Activated CD8-positive, alpha-beta memory T cell treated with anti-CD3 and anti-CD28 coated beads, Interleukin-2, amount 50 U/mL, for 4 hours (primary cell): Measurements from ENCODE around the gene IP6K1.
"Not testable (repeated sequence)": the region's sequence is repeated elsewhere in the genome, so short reads cannot be mapped to it uniquely, and the experiment has no call there.

Experiments
- DNase-seq: peaks from one replicate; pipeline ENCODE4 v3.0.0-alpha.2; 2020

The IP6K1 gene

DNA sequence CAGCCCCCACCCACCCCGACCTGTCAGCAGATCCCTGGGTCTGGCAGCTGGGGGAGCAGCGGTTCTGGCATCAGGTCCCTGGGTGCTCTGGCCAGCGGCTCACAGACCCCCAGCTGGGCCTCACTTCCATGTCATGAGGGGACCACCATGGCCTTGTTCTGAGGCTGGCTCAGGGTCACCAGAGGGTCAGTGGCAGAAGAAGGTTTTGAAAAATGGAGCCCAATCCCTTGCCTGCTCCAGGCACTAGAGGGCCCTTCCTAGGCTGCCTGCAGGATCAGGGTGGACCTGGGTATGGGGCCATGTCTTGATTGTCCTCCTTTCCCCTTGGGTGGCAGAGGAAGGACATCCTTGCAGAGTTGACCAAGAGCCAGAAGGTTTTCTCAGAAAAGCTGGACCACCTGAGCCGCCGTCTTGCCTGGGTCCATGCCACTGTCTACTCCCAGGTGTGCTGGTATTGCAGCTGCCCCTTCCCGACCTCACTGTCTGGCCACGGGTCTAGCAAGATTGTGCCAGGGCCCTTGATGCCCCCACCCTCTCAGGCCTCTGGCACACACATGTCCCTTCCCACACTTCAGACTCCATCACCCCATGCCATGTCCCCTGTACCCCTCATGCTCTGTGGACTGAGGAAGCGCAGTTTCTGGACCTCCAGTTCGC lies 79.8 kb downstream of the IP6K1 start:
- DNase-seq: no peak

DNA sequence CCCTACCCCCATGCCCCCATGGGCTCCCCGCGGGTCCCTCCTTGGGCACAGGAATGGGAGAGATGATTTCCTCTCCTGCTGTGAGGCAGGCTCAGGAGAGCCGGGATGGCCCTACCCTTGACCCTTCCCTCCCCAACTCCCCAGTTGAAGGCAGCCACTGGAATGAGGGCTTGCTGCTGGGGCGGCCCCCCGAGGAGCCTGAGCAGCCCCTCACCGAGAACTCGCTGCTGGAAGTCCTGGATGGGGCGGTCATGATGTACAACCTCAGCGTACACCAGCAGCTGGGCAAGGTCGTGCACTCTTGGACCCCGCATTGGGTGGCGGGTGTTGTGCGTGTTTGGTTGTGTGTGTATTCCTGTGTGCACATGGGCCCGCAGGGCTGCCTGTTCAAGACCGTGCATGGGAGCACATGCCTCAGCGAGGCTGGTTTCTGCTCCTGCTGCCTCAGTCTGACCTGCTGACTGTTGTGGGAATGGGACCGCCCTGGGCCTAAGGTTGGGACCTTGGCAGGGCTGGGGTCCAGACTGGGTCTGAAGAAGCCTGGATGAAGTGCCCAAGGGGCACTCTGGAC lies 80.9 kb downstream of the IP6K1 start:
- no peak for DNase-seq

DNA sequence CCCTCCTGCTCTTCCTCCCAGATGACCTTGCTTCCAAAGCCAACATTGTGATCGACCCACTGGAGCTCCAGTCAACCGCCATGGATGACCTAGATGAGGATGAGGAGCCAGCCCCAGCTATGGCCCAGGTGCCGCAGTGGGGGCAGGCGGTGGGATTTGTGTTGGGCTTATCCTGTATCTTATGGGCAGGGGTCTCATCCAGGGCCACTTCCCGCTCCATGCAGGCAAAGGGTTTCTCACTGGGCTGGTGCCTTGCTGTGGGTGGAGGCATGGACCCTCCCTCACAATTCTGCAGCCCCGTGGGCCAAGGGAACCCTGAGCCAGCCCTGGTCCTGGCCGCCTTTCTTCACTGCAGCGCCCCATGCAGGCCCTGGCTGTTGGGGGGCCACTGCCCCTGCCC lies 81.7 kb downstream of the IP6K1 start:
- no peak for DNase-seq

DNA sequence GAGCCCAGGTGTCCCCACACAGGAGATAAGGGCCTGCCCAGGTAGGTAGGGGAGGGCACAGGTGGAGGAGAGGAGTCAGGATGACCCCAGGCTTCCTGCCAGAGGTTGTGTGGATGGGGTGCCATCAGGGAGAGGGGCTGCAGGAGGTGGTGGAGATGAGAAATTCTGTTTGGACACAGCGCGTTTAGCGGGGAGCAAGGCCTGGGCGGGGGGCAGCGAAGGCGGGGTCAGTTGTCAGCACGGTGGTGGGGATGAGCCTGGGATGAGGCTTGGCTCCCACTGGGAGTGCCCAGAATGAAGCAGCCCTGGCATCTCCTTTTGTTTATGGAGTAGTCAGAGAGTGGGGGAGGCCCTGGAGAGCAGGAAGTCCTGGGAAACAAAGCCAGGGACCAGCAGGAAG lies 82.4 kb downstream of the IP6K1 start:
- DNase-seq: no peak

DNA sequence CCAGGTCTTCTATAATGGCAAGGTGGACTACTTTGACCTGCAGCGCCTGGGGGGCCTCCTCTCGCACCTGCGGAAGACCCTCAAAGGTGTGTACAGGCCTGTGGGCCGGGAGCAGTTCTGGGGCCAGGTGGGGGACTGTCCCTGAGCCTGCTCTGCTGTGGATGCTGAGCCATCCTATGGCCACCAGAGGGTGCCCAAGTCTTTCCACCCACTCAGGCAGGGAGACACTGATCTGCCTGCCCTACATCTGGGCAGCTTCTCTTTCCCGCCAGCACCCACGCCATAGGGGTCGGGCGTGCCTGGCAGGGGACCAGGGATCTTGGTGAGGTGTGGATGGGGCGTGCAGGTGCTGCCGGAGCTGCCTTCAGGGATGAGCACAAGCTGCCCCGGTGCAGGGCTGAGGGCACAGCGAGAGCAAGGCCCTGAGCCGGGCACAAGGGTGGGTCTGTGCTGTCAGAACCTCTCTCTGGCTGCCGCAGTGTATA lies 82.9 kb downstream of the IP6K1 start:
- peak; percentile 63 for DNase-seq

DNA sequence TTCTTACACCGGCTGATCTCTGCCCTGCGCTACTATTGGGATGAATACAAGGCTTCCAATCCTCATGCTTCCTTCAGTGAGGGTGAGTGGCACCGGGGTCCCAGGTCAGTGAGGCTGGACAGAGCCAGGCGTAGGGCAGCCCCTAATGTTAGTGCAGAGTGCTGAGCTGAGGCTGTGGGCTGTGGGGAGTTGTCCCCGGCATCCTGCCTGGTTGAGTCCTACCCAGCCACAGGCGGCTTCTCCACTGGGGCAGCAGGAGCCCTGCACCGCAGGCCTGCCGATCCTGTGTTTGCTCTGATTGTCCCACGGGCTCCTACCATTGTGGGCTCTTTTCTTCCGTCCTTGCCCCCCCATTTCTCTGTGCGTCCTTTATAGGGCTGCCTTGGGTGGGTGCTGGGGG lies 83.7 kb downstream of the IP6K1 start:
- no peak for DNase-seq

DNA sequence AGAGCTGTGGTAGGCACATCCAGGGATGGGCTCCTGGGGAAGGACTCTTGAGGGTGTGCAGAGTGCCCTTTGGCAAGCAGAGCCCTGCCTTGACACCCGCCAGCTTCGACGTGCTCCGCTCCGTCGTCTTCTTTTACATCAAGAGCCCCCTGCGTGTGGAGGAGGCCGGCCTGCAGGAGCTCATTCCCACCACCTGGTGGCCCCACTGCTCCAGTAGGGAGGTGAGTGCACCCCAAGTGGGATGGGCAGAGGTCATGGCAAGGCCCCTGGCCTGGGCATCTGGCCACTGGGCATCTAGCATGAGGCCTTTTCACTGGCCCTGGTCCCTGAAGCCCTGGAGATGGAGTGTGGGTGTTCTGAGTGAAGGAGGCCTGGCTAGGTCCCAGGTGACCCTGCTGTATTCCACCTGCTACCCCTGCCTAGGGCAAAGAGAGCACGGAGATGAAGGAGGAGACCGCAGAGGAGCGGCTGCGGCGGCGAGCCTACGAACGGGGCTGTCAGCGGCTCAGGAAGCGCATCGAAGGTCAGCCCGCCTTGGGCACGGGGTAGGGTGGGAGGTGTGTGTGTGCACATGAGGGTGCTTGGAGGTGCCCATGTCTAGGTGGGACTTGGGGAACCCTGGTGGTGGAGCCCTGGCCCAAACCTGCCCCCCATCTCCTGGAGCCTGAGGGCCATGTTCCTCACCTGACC lies 84.8 kb downstream of the IP6K1 start:
- no peak for DNase-seq

DNA sequence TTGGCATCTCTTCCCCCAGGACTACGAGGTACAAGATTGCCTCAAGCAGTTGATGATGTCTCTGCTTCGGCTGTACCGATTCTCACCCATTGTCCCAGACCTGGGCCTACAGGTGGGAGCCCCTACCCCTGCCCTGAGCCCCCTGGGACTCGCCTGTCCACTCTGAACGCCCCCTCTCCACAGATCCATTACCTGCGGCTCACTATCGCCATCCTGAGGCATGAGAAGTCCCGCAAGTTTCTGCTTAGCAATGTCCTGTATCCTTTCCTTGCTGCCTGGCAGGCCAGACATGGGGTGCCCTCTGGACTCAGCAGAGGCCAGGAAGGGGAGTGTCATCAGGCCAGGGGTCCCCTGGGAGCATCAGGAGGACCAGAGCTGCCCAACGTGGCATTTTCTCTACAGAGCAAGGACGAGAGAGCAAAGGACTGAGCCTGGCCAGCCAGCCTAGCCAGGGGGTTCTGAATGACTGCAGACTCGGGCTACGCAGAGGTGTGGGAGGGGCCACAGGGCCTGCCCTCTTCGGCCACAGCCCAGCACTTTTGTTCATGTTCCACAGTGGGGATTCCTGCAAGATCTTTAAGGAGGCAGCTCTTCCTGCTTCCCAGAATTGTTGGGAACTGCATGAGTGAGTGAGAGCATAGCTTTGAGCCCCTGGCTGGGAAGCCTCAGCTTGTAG lies 85.8 kb downstream of the IP6K1 start:
- DNase-seq: no peak

DNA sequence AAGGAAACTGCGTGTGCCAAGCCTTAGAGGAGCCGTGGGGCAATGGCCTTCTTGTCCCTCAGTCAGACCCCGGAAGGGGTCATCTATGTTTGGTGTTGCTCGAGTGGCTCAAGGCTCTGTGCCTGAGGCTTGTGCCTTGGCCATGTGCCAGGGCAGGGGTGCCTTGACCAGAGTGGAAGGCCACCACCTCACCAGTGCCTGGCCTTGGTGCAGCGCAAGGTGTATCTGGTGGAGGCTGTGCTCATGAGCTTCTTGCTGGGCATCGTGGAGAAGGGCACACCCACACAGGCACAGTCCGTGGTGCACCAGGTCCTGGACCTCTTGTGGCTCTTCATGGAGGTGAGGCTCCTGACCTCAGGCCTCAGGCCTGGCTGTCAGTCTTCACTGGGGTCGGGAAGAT lies 86.3 kb downstream of the IP6K1 start:
- DNase-seq: no peak

DNA sequence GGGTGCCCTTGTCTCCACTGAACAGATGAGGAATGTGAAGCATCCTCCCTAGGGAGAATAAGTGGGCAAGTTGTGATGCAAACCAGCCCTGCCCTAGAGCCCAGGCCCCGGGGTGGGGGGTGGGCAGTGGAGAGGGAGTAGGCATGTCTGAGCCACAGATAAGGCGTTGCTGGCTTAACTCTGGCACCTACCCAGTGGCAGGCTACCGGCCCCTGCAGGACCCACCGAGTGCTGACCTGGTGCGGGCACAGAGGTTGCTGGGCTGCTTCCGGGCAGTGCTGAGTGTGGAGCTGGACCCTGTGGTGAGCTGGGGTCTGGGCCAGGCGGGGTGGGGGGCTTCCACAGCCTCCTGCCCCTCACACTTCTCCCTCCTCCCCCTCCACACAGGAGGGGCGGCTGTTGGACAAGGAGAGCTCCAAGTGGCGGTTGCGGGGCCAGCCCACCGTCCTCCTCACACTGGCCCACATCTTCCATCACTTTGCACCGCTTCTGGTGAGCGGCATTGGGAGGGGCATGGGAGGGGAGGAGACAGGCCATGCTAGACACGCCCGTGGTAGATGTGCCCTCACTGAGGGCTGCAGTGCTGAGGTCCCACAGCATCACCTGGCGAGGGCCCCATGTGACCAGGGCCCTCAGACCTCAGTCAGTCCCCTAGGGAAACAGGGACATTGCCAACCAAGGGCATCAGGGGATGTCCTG lies 86.9 kb downstream of the IP6K1 start:
- DNase-seq: no peak

DNA sequence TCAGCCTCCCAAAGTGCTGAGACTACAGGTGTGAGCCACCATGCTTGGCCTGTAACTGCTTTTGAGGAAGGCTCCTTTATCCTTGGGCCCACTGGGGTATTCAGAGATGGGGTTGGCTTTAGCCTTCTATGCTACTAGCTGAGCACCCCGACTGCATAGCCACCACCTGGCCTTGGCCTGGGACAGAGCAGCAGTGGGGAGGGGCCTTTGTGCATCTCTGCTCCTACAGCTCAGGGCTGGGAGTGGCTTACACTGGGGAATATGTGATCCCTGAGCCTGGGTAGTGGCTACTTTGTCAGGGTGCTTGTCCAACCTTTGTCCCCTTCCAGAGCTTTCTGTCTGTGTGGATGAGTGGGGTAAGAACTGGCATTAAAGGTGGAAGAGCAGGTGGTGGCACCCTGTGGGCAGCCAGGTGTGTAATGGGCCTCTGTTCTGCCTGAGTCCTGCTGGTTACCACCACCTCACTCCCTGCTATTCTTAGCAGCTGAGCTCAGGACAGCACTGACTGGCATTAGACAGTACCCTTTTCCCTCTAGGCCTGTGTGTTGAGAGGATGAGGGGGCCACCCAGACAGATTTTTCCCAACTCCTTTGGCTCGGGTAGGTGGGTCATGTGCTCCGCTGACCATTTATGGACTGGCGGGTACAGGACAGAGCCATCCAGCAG lies 90.9 kb downstream of the IP6K1 start:
- not testable (repeated sequence) for DNase-seq

DNA sequence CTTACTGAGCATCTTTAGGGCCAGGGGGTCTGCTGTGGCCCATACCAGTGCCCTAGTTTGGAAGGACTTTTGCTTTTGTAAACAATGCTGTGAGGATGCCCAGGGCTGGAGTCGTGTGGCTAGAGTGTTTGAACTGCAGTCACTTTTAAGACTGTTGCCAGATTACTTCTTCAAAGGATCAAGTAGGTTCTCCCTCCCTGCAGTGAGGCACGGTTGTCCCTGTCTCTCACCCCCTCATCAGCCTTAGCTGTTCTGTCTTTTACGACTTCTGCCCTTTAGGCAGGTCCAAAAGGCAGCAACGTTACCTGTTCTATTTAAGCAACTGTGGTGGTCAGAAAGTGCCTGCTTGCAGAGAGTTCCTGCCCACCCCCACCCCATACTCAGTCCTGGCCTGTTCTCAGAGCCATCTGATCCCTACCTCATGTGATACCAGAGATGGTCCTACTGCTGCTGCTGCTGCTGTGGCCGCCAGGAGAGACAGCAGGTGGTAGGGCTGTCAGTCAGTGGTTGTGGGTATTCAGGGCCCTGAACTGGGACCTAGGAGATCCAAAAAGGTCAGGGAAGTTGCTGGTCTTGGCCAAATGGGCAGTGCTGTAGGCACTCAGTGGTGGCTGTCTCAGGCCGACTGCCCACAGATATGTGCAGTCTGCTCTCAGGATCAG lies 91.8 kb downstream of the IP6K1 start:
- DNase-seq: not testable (repeated sequence)

DNA sequence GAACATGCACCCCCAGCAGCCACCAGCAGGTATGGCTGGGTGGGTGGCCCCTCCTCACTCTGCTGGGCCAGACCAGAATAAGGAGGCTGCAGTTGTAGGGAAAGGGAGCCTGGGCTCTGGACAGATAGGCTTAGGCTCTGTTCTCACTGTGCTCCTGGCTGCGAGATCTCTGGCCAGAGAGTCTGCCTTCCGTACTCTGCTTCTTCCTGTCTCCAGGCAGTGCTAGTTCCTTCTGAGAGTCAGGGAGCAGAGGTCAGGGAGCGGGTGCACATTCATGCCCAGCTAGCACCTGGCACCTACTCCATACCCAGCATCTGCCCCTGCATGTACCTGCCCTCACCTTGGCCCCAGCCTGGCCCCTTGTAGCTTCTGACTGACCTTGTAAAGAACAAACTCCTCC lies 94.9 kb downstream of the IP6K1 start:
- DNase-seq: not testable (repeated sequence)

DNA sequence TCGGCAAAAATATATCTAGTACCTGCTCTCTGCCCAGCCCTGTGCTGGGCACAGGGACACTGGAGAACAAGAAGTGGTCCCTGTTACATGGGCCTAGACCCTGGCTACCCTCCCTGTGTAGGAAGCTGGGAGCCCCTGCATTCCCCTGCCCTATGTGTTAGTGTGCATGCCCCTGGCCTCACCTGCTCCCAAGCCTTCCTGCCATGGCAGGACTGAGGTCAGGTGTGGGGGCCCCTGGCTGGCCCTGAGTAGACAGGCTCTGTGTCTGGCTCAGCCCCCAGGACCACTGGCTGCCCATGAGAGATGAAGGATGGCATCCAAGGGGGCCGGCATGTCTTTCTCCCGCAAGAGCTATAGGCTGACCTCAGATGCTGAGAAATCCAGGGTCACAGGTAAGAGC lies 95.5 kb downstream of the IP6K1 start:
- not testable (repeated sequence) for DNase-seq

DNA sequence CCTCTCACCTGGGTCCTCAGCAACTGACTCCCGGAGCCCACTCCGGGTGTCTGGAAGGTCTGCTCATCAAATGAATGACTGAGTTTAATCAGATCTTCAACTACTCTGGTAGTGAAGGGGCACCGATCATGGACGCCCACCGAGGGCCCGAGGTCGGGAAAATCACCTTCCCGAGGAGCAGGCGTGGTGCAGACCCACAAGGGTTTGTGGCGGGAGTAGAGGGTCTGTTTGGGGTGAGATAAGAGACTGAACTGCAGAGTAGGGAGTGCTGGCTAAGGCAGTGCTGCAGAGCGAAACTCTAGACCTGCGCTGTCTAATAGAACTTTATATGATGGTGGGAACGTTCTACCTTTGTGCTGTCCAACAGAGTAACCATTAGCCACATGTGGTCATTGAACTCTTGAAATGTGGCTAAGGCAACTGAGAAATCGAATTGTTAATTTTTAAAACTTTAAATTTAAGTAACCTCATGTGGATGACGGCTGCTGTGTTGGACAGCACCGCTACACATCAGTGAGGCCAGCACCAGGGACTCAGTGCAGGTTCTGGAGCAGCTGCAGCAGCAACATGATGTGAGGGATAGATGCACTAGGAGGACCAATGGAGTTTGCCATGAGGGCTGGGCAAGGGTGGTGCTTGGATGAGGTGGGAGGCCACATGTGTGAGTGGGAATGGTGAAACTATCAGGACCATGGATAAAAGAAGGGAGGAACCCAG lies 96.3 kb downstream of the IP6K1 start:
- not testable (repeated sequence) for DNase-seq

DNA sequence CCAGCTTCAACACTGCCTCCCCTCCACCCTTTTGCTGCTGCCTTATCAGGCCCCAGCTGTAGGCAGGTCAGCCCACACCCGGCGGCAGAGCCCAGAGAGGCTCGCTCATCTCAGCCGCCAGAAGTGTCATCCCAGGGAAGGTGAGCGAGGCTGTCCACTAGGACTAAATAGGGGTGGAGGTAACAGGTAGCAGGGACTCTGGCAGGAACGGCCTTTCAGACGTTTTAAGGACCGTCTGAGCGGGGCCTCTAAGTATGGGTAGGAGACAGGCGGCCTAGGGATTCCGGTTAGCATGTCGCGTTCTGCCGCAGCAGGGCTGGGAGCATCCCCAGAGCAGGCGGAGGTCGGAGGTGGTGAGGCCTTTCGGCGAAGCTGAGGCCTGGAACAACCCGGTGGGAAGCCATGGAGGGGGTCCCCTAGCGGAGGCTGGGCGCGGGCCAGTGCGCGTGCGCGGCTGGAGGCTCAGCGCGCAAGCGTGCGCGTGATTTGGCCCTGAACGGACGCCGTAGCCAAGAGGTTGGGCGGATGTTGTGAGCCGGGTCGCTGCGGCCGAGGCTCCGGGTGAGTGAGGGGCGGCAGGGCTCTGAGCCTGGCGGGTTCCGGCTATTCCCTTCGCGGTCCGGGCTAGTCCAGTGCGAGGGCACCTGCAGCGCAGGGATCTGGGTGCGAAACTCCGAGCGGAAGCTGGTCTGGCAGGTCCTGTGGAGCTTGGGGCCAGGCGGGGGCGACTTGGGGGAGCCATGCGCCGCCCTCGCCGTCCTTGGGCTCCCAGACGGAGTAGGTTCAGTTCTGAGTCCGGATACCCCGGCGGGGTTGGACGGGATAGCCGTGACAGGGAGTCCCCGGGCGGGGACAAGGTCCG lies 97.1 kb downstream of the IP6K1 start, which contains the start of the genes MST1 and RNF123:
MST1 (minus strand) TSS at position 429 of the 862 bp plus-strand sequence. CDS start 783 bp downstream, outside the sequence.
RNF123 (plus strand) TSS at position 512 of the 862 bp plus-strand sequence. CDS start 1,609 bp downstream, outside the sequence.
- peak; percentile 92 for DNase-seq

DNA sequence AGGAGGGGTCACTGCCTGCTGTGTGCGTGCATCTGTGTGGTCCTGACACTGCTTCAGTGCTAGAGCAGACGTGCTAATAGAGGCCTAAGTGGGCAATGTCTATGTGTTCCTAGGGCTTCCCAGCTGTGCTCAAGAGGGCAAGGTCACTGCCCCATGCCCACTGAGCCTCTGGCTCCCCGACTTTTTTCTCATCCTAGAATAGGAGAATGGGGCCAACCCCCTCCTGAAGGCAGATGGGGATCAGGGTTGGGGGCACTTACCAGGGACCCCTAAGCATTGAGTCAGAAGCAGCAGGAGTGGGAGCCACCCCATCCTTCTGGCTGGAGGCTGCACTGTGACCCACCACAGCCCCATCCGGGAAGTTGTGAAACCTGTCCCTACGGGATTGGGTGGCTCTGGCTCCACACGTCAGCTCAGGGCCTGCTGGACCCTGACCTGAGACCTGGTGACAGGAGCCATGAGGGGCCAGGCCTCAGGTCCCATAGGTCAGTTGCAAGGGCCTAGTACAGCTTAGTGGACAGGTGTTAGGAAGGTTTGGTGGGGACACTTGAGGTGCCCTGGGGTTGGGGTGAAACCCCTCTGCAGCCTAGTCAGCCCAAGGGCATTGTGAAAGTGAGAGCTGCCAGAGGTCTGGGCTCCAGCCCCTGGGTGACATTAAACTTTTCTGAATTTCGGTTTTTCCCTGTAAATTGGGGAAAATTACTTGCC lies 97.8 kb downstream of the IP6K1 start:
- not testable (repeated sequence) for DNase-seq

DNA sequence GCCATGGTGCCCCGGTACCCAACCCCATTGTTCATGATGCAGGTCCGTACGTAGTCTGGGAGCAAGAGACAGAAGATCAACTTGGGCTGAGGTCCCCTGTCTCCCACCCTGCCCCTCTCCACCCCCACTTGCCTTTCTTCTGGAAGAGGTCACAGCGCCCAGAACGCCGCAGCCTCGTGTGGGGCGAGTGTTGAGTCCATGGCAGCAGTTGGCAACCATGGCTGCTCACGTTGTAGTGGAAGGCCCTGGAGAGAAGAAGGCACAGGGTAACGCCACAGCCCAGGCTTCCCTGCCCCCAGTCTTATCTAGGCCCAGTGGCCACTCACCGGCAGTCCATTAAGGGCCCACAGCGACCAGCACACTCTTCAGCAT lies 98.9 kb downstream of the IP6K1 start:
- not testable (repeated sequence) for DNase-seq

DNA sequence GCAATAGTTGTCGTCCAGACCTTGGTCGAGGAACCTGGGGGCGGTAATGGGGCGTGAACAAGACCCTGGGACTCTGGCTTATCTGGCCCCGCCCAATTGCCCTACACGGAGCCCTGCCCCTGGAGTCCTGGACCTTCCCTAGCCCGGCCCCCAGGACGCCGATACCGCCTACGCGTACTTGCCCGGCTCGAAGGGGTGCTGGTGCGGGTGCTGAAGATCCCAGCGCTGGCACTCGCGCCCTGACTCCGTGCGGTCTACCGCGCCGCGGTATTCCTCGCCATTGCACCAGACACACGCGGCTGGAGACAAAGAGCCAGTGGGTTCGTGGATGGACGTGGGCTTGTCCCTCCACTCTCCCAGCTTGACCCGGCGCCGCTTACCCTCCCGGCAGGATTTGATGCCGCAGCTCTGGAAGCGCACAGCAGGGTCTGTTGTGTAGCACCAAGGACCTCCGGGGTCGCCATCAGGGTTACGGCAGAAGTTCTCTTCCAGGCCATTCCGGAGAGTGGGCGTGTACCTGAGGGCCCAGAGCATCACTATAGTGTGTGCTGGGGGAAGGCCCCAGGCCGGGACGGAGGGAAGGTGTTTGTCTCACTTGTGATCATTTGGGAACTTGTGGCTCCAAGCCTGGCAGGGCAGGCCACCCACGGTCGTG lies 99.4 kb downstream of the IP6K1 start:
- DNase-seq: peak; percentile 41
